ENCODE data around the gene LOXHD1.

The LOXHD1 gene

DNA sequence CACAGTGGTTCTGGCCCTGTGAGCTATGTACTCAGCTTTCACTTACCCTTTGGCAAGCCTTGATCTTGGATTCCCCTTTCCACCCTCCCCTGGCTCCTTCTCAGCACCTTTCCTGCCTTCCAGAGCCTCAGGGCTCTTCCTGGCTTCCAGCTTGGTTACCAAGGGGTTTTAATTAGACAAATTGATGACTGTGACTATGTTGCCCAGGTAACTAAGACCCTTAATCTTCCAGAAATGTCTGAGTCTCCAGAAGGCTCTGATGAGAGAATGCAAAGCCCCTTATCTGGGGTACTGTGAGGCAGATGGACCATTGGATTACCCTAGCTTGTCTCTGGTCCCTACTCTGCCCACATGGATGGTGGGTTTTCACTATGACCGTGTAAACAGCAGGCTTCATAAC, 174.2 kb downstream of the LOXHD1 start:
- no peak overlapping the region for H3K4me3 ChIP-seq (ENCODE audit: low read length)
- TF ChIP-seq, protein P1, sequence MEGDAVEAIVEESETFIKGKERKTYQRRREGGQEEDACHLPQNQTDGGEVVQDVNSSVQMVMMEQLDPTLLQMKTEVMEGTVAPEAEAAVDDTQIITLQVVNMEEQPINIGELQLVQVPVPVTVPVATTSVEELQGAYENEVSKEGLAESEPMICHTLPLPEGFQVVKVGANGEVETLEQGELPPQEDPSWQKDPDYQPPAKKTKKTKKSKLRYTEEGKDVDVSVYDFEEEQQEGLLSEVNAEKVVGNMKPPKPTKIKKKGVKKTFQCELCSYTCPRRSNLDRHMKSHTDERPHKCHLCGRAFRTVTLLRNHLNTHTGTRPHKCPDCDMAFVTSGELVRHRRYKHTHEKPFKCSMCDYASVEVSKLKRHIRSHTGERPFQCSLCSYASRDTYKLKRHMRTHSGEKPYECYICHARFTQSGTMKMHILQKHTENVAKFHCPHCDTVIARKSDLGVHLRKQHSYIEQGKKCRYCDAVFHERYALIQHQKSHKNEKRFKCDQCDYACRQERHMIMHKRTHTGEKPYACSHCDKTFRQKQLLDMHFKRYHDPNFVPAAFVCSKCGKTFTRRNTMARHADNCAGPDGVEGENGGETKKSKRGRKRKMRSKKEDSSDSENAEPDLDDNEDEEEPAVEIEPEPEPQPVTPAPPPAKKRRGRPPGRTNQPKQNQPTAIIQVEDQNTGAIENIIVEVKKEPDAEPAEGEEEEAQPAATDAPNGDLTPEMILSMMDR (conservative IDR thresholded peaks at IDR 0.05; ENCODE audit: low read length) = no peak
- no peak for DNase-seq (ENCODE audit: low read depth)

DNA sequence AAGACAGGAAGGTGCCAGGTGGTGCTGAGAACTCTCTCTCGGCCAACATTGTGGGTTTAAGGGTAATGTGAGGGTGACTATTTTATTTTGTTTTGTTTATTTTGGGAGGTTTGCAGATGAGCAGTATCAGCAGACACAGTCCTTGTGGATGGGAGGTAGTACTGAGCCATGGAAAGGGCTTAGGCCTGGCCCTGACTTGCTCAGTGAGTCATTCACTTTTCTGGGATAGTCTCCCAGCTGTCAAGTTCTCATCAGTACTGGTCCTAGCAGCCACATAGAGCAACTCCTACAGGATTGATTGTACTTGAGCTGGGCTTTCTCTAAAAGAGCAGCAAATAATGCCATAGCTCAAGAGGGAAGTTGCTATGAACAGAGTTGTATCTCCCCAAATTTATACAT, 175.2 kb downstream of the LOXHD1 start:
- TF ChIP-seq, protein P1 (conservative IDR thresholded peaks at IDR 0.05; ENCODE audit: low read length) = no peak
- H3K4me3 ChIP-seq (ENCODE audit: low read length) = no peak overlapping the region
- DNase-seq (ENCODE audit: low read depth) = no peak

DNA sequence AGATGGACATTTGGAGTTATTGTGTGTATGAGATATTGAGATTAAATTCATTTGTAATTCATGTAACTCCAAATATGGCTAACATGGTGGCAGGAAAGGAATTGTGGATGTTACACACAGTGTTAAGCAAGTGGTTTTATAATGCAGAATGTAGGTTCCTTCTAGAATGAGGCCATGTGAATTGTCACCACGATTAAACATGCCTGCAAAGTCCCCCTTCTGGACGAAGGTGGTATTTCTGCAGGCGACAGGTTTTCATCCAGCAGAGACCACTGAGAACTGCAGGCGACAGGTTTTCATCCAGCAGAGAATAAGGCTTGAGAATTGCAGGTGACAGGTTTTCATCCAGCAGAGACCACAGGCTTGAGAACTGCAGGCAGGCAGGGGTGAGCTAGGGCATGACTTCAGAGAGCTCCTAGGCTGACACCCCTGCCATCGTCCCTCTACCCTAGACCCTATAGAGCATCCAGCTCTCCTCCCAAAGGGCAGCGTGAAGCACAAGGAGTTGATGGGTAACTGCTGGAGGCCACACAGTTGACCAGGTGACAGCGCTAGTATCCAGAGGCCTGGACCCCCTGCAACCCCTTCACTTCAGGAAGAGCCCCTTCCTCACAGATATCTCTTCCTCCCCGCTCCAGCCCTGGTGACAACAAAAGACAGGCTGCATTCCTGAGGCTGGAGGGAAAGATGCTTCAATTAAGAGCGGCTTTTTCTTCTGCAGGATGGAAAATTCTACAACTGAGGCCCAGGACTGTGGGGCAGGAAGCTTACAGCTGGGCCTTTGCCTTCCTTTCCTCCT, 175.8 kb downstream of the LOXHD1 start:
- TF ChIP-seq, protein P1 (conservative IDR thresholded peaks at IDR 0.05; ENCODE audit: low read length) = peak; percentile 70
- DNase-seq (ENCODE audit: low read depth) = peak; percentile 52
- no peak overlapping the region for H3K4me3 ChIP-seq (ENCODE audit: low read length)

DNA sequence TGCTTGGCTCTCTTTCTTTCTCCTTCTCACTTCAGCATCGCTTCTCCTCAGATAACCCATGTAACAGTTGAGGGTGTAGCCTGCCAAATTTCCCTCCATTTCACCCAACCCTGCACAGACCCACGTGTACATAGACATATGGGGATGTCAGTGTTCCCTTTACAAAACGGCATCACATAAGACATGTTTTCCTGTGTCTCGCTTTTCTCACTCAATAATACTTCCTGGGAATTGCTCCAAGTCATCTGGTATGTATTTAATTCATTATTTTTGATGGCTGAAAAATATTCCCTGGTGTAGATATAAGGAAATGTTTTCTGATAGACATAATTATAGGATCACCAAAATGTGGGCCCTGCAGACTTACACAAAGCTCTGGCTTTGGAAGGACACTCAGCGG, 176.8 kb downstream of the LOXHD1 start:
- H3K4me3 ChIP-seq (ENCODE audit: low read length) = no peak overlapping the region
- TF ChIP-seq, protein P1 (conservative IDR thresholded peaks at IDR 0.05; ENCODE audit: low read length) = no peak
- no peak for DNase-seq (ENCODE audit: low read depth)

DNA sequence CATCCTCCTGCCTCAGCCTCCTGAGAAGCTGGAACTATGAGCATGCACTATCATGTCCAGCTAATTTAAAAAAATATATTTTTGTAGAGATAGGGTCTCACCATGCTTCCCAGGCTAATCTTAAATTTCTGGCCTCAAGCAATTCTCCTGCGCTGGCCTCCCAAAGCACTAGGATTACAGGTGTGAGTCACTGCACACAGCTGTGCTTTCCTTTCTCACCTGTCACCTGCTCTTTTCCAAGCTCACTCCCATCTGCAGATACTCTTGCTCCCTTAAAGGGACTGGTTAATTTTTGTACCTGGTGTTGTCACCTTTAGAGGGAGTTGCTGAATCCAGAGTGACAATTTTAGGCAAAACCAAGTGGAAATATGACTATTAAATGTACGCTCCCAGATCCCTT, 178.2 kb downstream of the LOXHD1 start:
- no peak for DNase-seq (ENCODE audit: low read depth)
- no peak overlapping the region for H3K4me3 ChIP-seq (ENCODE audit: low read length)
- TF ChIP-seq, protein P1 (conservative IDR thresholded peaks at IDR 0.05; ENCODE audit: low read length) = no peak

DNA sequence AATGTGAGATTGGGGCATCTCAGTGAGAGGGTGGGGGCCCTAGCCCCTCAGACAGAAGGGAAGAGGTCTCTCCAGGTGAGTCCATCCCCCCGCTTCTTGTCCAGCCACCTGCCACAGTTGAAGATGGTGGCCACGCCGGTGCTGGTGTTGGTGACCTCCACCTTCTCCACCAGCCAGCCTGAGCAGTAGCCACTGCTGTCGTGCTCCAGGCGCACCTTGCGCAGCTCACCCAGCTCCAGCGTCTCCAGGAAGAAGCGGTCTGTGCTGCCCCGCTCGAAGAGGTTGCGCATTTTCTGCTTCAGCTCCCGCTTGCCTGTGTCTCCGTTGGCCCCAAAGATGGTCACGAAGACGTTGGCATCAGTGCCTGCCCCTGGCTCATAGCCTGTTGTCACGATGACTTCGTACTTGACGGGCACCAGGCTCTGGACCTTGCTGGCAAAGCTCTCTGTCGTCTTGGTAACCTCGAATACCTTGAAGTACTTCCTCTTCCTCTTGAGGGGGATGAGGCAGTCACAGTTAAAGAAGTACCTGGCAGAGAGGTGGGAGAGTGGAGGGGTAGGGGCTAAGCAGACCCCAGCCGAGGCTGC, 179.5 kb downstream of the LOXHD1 start:
- H3K4me3 ChIP-seq (ENCODE audit: low read length) = no peak overlapping the region
- TF ChIP-seq, protein P1 (conservative IDR thresholded peaks at IDR 0.05; ENCODE audit: low read length) = no peak
- no peak for DNase-seq (ENCODE audit: low read depth)

DNA sequence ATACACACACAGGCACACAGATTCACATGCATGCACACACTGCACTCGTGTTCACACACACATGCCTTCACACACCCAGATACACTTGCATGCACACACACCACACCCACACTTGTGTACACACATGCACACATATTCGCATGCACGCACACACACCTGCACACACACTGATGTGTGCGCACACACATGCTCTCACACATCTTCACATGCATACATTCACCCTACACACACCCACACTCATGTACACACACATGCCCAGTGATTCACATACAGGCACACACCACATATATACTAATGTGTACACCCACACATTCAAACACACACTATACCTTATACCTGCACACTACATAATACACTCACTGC, 181.6 kb downstream of the LOXHD1 start:
- no peak for DNase-seq (ENCODE audit: low read depth)
- no peak overlapping the region for H3K4me3 ChIP-seq (ENCODE audit: low read length)
- TF ChIP-seq, protein P1 (conservative IDR thresholded peaks at IDR 0.05; ENCODE audit: low read length) = no peak

Data from AG10803 (cell line).